Keratinocyte (primary cell): ENCODE data around the gene OSGIN1.

Experiments used
- EZH2 ChIP-seq: IDR thresholded peaks from one replicate; pipeline ENCODE4 v1.6.1; 2012; ENCODE audit warnings: inconsistent platforms, mild to moderate bottlenecking, low read length, moderate library complexity
- TF ChIP-seq, protein P1 (sequence below), 3 experiments: IDR thresholded peaks in 1 of 3; conservative IDR thresholded peaks in 1 of 3; optimal IDR thresholded peaks in 1 of 3; 2 replicates in 2 of 3; 3 replicates in 1 of 3; pipeline versions ENCODE3 to v1.5.1; 2011; ENCODE audit warnings: low read length in 3 of 3, mild to moderate bottlenecking in 3 of 3, moderate library complexity in 2 of 3, control low read depth in 1 of 3, inconsistent platforms in 1 of 3; ENCODE audit not compliant: insufficient read depth in 2 of 3; ENCODE audit errors: extremely low read depth in 1 of 3

- TF ChIP-seq, protein P1, sequence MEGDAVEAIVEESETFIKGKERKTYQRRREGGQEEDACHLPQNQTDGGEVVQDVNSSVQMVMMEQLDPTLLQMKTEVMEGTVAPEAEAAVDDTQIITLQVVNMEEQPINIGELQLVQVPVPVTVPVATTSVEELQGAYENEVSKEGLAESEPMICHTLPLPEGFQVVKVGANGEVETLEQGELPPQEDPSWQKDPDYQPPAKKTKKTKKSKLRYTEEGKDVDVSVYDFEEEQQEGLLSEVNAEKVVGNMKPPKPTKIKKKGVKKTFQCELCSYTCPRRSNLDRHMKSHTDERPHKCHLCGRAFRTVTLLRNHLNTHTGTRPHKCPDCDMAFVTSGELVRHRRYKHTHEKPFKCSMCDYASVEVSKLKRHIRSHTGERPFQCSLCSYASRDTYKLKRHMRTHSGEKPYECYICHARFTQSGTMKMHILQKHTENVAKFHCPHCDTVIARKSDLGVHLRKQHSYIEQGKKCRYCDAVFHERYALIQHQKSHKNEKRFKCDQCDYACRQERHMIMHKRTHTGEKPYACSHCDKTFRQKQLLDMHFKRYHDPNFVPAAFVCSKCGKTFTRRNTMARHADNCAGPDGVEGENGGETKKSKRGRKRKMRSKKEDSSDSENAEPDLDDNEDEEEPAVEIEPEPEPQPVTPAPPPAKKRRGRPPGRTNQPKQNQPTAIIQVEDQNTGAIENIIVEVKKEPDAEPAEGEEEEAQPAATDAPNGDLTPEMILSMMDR (optimal IDR thresholded peaks at IDR 0.05 in 1 of 3, IDR thresholded peaks at IDR 0.05 in 1 of 3, conservative IDR thresholded peaks at IDR 0.05 in 1 of 3; ENCODE audit: extremely low read depth in 1 of 3, insufficient read depth in 2 of 3, low read length in 3 of 3), result no peak
- TF ChIP-seq EZH2, result no peak
These were observed 32.0 kb upstream of the OSGIN1 start for GRCh38 chr16:83920894-83921491.
